ENCODE results near the gene SIX1. TPM values are rescaled to one million over a fixed set of nuclear protein-coding genes. Genes with fewer than 3 reads are reported as not detected.
A peak's percentile ranks its signal among the peaks of the same experiment; 100 is the strongest.

The SIX1 gene
- total RNA-seq, 3 donors from 2014 or later = 2.6 to 14.9 (median 5.0) TPM

DNA sequence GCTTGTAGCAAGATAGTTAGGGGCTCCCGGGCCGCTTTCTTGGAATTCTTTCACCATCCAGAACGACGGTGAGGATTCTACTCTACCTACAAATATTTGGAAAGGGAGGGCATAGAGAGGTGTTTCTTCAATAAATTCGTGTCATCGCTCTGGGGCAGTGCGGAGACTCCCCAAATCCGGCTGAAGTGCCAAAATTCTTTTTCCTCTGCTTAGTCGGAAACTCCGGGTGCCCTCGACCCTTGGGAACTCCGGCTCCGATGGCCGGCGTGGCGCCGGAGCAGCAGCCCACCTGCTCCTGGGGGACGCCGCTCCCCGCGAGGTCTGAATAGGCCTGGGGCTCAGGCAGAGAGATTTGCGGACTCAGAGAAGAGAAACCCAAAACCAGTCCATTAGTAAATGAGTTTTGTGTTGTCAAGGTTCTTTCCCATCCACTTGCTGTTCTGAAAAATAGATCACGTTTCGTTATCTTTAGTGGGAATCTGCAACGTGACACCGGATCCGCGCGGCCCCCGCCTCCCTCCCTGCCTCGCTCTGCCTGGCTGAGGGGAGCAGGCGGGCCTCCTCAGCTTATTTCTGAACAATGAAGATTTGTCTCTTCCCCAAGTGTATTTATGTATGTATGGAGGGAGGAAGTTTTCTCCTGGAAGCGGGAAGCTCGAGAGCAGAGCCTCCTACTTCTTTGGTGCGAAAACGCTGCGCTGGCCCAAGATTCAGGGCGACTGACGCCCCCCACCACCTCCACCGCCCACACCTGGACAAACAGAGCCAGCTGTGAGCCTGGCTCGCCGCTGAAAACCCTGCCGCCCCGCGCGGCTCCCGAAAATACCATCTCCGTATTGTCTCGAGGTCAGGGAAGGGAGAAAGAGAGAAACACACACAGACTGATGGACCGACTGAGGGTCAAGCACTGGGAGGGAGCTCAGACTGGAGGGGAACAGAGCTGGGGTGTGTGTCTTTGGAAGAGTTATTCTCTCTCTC lies 3.7 kb upstream of the SIX1 start:
- no peak overlapping the region for H3K27ac ChIP-seq
- no peaks in the 10 kb centered on the region for H3K9me3 ChIP-seq
- TF ChIP-seq POLR2AphosphoS5 (IDR thresholded peaks at IDR 0.05) = no peak
- no peak for TF ChIP-seq POLR2A (IDR thresholded peaks at IDR 0.05)
- TF ChIP-seq, protein P1, sequence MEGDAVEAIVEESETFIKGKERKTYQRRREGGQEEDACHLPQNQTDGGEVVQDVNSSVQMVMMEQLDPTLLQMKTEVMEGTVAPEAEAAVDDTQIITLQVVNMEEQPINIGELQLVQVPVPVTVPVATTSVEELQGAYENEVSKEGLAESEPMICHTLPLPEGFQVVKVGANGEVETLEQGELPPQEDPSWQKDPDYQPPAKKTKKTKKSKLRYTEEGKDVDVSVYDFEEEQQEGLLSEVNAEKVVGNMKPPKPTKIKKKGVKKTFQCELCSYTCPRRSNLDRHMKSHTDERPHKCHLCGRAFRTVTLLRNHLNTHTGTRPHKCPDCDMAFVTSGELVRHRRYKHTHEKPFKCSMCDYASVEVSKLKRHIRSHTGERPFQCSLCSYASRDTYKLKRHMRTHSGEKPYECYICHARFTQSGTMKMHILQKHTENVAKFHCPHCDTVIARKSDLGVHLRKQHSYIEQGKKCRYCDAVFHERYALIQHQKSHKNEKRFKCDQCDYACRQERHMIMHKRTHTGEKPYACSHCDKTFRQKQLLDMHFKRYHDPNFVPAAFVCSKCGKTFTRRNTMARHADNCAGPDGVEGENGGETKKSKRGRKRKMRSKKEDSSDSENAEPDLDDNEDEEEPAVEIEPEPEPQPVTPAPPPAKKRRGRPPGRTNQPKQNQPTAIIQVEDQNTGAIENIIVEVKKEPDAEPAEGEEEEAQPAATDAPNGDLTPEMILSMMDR (IDR thresholded peaks at IDR 0.05) = no peak
- peaks cover 4 to 11% of the 10 kb centered on the region in 2 donors for H3K4me1 ChIP-seq
- peak overlapping the region in 2 of 3 donors; percentile 2 to 8 for H3K4me3 ChIP-seq
- DNase-seq (ENCODE audit: low spot score in 2 of 2) = no peak
- peaks cover 0 to 98% of the 10 kb centered on the region in 2 donors for H3K27me3 ChIP-seq
- intact Hi-C loops (cut with DNase I; ENCODE audit: low total_unique reads) = no loop called here
- H3K36me3 ChIP-seq = no peaks in the 10 kb centered on the region

DNA sequence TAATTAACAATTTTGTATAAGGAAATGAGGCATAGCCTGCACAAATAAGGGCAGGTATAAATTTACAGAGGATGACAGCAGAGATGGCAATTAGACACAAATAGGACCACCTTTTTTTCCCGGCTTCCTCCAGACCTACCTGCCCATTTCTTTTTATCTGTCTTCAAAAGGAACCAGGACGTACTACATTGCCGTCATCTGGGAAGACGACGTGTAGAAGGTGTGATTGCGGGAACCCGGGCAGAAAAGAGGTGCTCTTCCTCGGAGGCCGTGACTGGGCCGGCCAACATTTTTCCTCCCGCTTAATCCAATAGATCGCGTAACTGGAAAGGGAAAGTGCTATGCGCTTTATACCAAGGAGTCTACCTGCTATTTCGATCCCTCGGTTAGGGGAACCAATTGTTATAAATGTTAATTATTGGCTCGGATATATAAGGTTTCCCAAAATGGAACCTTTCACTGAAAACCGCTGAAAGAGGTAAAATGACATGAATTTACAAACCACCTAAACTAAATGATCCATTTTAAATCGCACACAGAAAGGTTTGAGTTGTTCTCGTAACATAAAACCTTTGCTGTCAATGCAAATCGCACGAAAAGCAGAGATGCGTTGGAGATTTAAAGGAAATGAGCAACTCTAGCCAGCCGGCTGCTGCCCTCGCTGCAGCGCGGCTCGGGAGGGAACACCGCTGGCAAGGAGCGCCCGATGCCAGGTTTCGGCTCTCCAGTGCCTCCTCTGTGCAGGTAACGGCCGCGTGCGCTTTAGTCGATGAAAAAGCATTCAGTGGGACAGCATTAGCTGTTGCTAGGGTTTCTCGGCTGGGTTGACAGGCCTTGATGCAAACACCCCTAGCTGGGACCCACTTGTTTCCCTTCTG lies 2.8 kb upstream of the SIX1 start:
- TF ChIP-seq, protein P1 (IDR thresholded peaks at IDR 0.05) = no peak
- TF ChIP-seq POLR2A (IDR thresholded peaks at IDR 0.05) (no peak), POLR2AphosphoS5 (IDR thresholded peaks at IDR 0.05) (no peak)
- Histone ChIP-seq H3K27ac (no peak overlapping the region), H3K27me3 (peaks cover 8 to 98% of the 10 kb centered on the region in 2 donors), H3K9me3 (no peaks in the 10 kb centered on the region), H3K4me3 (no peak overlapping the region), H3K36me3 (no peaks in the 10 kb centered on the region), H3K4me1 (peaks cover 4 to 11% of the 10 kb centered on the region in 2 donors)
- no peak for DNase-seq (ENCODE audit: low spot score in 2 of 2)
- intact Hi-C loops (cut with DNase I; ENCODE audit: low total_unique reads) = no loop called here

DNA sequence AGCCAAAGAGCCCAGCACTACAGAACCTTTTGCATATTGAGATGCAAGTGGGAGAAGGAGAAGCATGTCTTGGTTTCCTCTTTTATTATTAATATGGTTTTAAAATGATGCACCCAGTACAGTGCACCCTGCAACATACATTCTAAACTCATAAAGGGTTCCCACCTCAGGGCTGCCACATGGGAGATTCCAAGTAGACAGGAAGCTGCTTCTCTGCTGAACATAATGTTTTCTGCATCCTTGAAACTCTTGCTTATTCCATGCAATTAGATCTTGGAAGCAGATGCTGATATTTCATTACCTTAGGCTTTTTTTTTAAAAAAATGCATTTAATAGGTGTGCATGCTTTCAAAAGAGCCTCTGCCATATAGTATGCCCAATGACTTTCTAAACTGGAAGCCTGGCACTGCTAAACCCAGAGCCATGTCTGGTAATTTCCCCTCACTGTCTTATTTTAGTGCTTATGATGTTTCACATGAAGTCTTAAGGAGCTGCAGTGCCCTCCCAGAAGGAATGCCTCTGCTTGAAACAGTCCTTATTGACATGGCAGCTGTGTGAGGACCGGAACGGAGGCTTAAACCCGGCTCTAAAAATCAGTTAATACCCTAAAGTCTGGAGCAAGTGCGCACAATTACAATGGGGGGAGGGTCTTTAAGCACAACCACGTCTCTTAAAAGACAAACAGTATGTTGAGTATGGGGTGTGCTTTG lies 2.0 kb upstream of the SIX1 start:
- Histone ChIP-seq H3K9me3 (no peaks in the 10 kb centered on the region), H3K4me3 (no peak overlapping the region), H3K27ac (no peak overlapping the region), H3K27me3 (peaks cover 8 to 98% of the 10 kb centered on the region in 2 donors), H3K4me1 (peaks cover 4 to 11% of the 10 kb centered on the region in 2 donors), H3K36me3 (no peaks in the 10 kb centered on the region)
- no peak for DNase-seq (ENCODE audit: low spot score in 2 of 2)
- TF ChIP-seq POLR2AphosphoS5 (IDR thresholded peaks at IDR 0.05) (no peak), POLR2A (IDR thresholded peaks at IDR 0.05) (no peak)
- TF ChIP-seq, protein P1 (IDR thresholded peaks at IDR 0.05) = no peak
- intact Hi-C loops (cut with DNase I; ENCODE audit: low total_unique reads) = no loop called here

DNA sequence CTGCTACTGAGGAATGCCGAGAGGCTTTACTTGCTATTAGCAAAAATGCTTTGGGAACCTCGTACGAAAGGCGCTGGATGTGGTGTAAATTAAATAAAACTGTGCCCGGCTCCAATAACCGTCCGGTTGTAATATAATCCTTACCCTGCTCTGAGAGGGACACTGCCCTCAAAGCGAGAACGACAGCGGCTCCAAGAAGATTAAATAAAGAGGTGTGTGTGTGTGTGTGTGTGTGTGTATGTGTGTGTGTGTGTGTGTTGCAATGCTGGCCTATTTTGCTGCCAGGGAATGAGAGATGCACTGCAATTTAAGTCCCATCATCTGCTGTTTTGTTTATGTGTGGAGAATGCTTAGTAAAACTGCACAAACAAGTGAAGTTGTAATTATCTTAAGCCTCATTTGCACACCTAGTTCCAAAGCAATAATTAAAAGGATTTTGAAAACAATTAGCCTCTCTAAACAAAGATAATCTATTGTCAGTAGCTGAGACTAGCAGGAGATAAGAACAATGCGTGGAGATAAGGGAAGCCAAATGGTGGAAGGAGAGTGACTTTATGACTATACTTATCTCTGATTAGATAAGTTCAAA lies 1.2 kb upstream of the SIX1 start:
- Histone ChIP-seq H3K9me3 (no peaks in the 10 kb centered on the region), H3K4me1 (peaks cover 4 to 11% of the 10 kb centered on the region in 2 donors), H3K27ac (no peak overlapping the region), H3K27me3 (peaks cover 8 to 98% of the 10 kb centered on the region in 2 donors), H3K4me3 (peak overlapping the region in 1 of 3 donors; percentile 54), H3K36me3 (no peaks in the 10 kb centered on the region)
- no peak for DNase-seq (ENCODE audit: low spot score in 2 of 2)
- intact Hi-C loops (cut with DNase I; ENCODE audit: low total_unique reads) = no loop called here
- TF ChIP-seq POLR2AphosphoS5 (IDR thresholded peaks at IDR 0.05) = no peak

All from breast epithelium (tissue), 4 donors.